HG02610 (cell line): ENCODE data around the gene ZAP70.

Source experiments
- ATAC-seq: cut with Tn5 transposase; IDR thresholded peaks from one replicate; pipeline ENCODE4 v1.9.1; 2021; ENCODE audit warnings: mild to moderate bottlenecking, moderate library complexity; ENCODE audit not compliant: unreplicated experiment

The ZAP70 gene

DNA sequence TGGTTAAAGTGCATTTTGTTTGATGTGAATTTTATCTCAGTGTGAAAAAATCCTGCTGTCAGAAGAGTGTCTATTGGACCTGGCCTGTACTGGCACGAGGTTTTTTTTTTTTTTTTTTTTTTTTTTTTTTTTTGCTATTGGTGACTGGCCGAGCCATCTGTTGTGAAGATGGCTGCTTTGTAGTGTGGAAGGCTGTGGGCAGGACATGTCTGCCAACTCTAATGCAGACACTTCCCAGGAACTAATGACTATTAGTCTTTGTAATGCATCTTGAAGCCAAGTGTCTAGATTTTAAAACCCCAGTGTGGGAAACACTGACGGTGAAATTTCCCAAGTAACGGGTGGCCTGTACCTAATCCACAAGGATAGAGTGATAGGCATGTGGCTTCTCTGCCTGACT, 34.3 kb downstream of the ZAP70 start:
- ATAC-seq = no peak

DNA sequence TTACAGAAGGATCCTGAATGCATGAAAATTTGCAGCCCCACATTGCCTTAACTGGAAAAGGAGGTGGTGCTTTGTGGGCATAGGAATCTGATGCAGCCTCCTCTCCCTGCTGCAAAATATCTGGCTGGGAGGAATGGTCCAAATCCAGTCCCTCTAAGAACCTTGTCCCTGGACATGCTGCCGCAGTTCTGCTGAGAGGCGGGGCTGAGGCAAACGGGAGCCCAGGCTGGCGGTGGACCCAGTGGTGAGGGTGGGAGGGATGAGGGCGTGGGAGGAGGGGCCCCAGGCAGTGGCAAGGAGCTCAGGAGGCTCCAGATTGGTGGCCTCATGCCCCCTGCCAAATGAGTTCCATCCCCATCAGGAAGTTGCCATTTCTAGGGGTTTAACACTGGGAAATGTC, 36.2 kb downstream of the ZAP70 start:
- ATAC-seq = no peak

DNA sequence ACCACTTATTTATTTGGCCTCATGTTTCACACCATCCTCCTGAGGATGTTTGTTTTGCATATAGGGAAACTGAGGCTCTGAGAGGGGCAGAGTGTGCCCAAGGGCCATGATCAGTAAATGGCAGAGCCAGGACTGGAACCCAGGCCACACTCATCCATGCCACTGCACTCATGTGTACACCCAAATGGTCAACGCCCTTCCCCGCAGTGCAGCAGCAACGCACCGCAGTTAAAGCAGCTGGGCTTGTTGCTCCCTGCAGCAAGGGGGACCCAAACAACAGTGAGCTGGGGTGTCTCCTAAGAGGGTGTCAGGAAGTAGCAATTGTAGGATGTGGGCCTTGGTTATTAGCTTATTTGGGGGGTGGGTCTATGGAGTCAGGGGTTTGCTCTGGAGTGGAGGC, 36.6 kb downstream of the ZAP70 start:
- ATAC-seq = no peak

- ATAC-seq = no peak
Measured at GRCh38 chr2:97751752-97752151, 38.4 kb downstream of the ZAP70 start.

DNA sequence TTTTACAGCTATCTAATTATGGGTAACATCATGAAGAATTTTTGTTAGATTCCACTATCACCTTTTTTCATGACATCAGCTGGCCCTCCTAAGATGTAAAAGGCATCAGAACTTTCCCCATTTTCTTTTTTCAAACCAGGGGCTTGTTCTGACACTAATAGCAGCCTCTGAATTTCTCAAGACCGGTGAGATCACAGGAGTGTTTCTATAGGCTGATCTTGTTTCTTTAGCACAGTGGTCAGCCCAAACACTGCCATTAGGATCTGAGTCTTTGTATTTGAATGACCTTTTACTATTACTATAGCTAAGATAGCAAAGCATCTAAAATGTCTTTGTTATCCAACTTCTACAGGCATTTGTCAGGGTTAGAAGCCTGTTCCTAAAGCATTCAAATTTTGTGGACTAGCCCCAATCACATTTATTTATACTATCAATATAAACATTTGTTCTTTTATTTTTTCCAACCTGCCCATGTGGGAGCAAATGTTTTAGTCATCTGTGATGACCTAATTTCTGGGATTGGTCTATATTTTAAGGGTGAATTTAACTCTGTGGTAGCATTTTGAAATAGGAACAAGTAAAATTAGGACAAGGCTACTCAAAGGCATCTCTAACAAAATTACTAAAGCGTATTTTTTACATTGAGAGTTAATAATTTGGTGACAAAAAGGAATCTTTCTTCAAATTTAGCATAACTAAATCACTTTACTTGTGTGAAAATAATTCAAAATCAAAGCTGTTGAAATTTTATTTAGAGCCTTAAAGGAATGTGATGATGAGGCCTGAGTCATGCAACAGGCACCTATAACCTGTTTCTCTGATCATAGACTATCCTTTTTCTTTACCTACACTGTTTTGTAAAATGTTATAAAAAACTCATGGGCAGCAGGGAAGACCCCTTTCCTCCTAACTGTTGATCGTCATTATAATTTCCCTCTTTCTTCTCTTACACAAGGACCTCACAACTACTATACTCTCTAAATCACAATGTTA, 39.3 kb downstream of the ZAP70 start:
- ATAC-seq = no peak

DNA sequence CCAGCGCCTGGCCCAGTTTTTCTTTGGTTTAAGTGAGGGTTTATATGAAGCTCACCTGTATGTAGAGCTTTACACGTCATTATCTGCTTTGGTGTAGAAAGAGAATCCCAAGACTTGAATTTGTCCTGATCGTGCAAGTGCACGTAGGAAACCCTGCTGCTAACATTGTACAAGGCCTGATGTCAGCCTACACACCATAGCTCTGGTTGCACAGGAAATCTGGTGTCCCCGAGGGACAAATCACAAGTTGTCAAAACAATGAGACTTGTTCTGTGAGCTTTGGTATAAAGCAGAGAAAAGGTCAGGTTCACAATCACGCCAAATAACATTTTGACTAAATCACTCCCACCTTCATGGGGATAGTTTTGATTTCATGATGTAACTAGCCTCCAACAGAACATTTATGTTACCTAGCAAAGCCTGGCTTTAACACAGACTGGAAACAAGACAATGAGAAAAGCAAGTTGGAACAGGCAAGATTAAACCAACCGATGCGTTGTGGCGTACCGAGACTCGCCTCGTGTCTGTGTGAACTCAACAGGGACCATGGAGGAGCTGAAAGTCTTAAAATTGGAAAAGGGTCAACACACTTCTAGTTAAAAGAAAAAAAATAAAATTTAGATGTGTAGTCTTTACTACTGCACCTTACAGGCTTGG, 41.4 kb downstream of the ZAP70 start:
- ATAC-seq = no peak

DNA sequence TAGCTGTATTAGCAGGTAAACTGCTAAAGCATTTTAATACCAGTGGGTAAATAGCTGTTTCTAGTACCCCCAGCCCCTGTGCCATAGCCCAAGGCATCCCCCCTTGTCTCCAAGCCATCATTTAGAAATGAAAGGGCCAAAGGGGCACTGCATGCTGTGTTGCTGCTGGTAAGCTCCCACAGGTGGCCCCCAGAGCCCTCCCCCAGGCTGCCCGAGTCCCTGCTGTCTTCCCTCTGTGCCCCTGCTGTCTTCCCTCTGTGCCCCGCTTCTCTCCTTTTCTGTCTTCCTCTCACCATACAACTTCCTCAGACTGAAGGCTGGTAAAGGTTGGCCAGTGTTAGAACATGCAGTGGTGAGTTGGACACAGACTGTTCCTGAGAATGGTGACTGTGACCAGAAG, 42.1 kb downstream of the ZAP70 start:
- no peak for ATAC-seq

DNA sequence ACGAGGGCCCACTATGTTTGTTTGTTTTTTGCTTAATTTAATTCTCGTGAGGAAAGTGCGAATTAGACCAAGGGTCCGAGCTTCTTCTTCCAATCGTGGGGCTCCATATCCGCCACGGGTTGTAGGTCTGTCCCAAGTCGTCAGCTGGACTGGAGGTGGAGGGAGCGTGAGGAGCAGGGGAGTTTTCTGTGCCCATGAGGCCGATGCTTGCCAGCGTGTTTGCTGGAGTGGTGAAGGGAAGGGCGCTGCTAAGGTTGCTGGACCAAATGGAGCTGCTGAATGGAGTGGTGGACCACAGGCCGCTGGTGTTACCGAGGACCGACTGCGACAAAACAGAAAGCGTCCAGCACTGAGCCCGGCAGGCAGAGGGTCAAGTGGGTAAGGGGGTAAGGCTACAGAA, 43.7 kb downstream of the ZAP70 start:
- no peak for ATAC-seq

GRCh38 chr2:97758131-97758705, 44.8 kb downstream of the ZAP70 start:
- no peak for ATAC-seq

DNA sequence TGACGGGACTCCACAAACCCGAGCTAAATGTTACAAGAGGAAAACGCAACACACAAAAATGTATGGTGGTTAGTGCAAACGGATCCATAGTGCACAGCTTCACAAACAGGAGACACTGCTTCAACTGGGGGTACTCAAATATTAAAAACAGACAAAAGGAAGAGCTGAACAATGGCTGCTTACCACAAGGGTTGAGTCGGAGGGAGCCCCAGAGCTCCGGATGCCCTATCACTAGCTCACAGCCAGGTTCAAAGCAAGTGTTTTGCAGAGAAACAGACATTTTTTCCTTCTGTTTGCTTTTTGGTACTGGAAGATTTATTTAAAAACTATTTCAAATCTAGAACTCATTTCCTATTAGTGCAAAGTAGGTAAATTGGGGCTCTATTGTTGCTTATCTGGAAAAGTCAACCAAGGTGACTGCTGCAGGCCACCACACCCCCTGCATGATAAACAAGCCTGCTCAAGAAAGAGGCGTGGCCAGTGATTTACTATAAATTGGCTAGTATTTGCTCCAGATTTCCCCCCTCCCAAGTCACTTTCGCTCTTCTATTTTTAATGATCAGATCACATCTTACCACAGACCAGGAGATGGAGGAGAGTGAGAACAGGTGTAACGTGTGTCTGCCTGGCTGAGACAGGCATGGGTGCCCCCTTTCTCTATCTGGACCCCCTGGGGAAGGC, 46.5 kb downstream of the ZAP70 start:
- ATAC-seq = no peak

DNA sequence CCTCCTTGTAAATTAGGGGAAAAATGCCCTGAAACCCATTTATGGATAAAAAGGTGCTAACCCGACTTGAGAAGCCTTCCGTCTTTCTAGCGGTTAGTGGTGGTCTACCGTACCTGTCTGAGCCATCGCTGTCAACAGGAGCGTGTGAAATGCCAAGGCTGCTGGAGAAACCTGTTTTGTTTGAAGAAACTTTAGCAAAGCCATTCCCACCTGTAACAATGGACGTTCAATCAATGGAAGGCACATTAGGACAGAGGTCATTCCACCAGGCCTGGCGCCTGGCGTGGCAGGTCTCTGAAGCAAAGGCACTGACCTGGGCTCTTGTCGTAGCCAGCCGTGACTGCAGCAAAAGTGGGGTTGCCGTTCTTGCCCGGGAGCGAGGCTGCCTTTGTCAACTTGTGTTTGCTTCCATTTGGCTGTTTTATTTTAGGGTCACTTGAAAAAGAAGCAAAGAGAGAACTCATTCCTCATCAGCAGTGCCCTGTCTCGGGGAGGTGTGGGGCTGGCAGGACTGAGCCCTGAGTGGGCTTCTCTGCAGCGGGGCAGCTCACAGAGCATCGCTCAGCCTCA, 47.2 kb downstream of the ZAP70 start:
- no peak for ATAC-seq

- no peak for ATAC-seq
Measured at GRCh38 chr2:97761192-97761591, 47.8 kb downstream of the ZAP70 start.

DNA sequence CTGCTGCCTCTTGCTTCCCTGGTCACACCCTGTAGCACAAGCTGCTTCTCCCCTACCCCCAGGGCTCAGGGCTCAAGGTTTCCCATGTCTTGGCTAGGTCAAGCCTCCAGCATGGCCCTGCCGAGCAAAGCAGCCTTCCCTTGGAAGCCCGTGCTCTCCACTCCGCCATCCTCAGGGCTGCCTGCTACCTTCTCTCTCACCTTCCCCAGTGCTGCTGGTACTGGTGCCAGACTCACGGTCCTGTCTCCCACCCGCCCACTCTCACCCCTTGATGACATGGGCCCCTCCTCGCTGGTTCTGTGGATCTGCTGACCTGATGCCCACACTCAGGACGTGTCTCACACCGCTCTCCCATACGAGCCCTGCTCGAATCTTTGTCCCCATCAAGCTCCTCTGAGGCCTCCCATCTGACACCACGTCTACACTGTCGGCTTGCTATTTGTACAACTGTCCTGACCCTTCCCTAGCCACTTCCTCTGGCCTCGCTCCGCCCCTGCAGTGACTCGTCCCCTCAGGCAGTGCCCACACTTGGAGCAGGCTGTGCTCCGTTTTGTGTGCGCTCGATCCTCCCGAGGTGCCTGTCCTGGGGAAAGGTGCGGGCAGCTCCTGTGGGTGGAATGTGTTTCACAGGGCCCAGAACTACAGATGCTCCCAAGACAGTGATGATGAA, 49.9 kb downstream of the ZAP70 start:
- ATAC-seq = no peak

GRCh38 chr2:97764559-97765263, 51.3 kb downstream of the ZAP70 start:
- no peak for ATAC-seq

GRCh38 chr2:97765933-97766332, 52.6 kb downstream of the ZAP70 start:
- ATAC-seq = no peak

DNA sequence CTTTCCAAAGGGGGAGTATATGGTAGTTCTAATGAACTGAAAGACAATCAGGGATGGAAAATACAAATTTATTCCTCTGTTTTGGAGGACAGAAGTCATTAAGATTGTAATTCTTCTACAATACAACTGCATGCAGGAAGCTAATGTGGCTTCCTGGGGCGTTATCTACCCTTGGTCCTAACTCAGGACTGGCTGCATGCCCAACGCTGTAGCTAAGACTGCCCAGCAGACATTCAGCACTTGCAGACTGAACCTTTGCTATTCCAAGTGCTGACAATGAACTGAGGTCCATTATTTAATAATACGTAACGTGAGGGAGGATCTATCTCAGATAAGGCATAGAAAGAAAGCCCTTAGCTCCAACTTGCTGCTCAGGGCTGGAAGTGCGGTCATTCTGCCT, 53.2 kb downstream of the ZAP70 start:
- ATAC-seq = no peak

DNA sequence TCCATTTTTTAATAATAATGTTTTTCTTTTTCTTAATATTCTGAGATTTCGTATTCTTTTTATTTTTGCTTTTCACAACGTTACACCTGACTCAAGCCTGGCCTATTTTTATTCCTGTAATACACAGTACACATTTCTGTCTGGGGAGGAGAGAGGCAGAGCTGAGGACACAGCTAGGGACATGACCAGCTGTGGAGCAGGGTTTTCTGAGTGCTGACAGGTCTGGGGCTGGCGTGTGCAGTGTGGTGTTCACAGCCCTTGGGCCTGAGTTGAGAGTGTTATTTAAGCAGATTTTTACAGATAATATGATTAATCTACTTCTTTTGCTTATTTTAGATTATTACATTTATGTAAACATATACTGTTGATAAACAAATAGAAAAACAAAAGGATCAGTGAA, 55.9 kb downstream of the ZAP70 start:
- ATAC-seq = no peak

- ATAC-seq = no peak
Measured at GRCh38 chr2:97769711-97770110, 56.3 kb downstream of the ZAP70 start.

DNA sequence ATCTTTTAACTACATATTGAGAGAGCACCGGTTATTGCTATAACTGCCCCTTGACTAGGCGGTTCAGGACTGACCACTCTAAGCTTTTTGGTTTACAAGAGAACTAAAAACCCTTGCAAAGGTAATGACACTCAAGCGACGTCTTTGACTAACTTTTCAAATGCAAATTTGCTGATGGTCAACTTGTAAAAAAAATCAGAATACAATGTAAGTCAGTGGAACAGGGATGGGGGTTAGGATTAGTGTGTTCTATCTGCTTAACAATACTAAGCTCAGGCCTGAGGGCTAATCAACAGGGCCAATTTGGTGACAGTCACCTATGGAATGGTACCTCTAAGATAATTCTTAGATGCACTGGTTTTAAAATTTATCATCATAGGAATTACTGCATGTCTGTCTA, 57.1 kb downstream of the ZAP70 start:
- no peak for ATAC-seq

DNA sequence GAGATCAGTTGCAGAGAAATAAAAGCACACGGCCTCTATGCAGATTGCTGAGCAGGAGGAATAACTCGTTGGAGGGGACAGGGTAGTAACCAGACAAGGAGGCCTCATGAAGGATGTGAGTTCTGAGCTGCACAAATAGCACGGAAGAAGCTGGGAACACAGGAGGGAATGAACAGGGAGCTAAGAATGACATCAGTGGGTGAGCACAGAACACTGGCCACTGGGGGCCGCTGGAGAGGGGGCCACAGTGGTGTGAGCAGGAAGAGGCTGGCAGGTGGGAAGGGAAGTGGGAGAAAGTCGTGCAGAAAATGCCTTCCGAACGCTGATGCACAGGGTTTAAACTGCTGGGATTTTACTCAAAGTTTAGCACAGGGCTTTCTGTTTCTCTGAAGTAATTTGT, 61.0 kb downstream of the ZAP70 start:
- ATAC-seq = no peak
